Neural crest cell (in vitro differentiated cells): Measurements from ENCODE around the gene MTM1. TPM values are rescaled to one million over a fixed set of nuclear protein-coding genes. Genes with fewer than 3 reads are reported as not detected.

Experiments used
- DNase-seq: peaks from one replicate; pipeline ENCODE4 v3.0.0; 2021; ENCODE audit warnings: low read depth, mixed read lengths, low spot score
- H3K27ac Mint-ChIP-seq: one replicate; pipeline ENCODE4 v1.8.0; 2021; ENCODE audit warnings: mild to moderate bottlenecking, mixed read lengths; ENCODE audit not compliant: unreplicated experiment
- H3K27me3 Mint-ChIP-seq: 2 replicates; pipeline ENCODE4 v1.8.0; 2021; ENCODE audit warnings: low read depth, mild to moderate bottlenecking, mixed read lengths
- H3K36me3 Mint-ChIP-seq: 2 replicates; pipeline ENCODE4 v1.8.0; 2021; ENCODE audit warnings: low read depth, mild to moderate bottlenecking, mixed read lengths
- H3K4me1 Mint-ChIP-seq: 2 replicates; pipeline ENCODE4 v1.8.0; 2021; ENCODE audit warnings: mixed read lengths
- H3K4me3 Mint-ChIP-seq: one replicate; pipeline ENCODE4 v1.8.0; 2021; ENCODE audit warnings: mild to moderate bottlenecking, mixed read lengths
- H3K9me3 Mint-ChIP-seq: 2 replicates; pipeline ENCODE4 v1.8.0; 2021; ENCODE audit warnings: mixed read lengths
- total RNA-seq: library from RNA; stranded (reverse); gene quantifications from 2 replicates; pipeline ENCODE4 v1.2.1, GENCODE V29; 2021
- TF ChIP-seq, protein P1 (sequence below): fragments of 200-600 bp; sonication (generic); conservative IDR thresholded peaks from 2 replicates; pipeline ENCODE4 v1.5.0; 2021; ENCODE audit warnings: antibody characterized with exemption, mild to moderate bottlenecking

MTM1 gene
- total RNA-seq, 1 donor from 2014 or later, result 6.2 TPM

DNA sequence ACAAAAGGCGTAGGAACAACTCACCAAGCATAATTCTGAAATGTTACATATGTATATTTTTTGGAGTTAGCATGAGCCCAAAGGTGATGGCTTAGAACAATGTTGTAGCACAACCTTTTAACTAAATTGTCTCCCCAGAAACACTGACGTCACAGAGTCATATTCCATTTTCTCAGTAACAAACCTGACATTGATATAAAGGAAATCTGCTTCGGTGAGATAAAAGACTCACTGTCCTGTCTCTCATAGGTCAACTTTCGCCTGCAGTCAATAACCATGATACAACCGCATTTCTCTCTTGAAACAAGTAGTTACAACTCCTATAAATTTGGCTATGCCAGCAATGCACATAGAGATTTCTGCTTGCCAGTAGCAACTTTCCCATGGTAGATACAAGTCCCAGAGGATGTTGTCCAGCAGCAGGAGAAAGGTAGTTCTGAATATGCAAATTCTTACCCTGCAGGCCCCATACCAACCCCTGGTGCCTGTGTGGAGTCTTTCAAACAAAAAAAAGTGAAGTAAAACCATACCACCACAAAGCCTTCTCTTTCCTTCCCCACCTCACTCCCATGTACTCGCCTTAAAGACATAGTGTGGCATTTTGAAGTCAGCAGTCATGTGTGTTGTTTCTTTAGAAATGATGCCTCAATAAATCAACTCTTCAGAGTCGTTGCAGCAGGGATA is 47.9 kb downstream of the MTM1 start:
- Mint-ChIP-seq H3K36me3 (peaks cover 12% of the 10 kb centered on the region), H3K9me3 (peaks cover 2% of the 10 kb centered on the region), H3K27me3 (no peaks in the 10 kb centered on the region), H3K4me3 (no peak overlapping the region), H3K4me1 (no peaks in the 10 kb centered on the region), H3K27ac (no peak overlapping the region)
- DNase-seq, result no peak
- TF ChIP-seq, protein P1, sequence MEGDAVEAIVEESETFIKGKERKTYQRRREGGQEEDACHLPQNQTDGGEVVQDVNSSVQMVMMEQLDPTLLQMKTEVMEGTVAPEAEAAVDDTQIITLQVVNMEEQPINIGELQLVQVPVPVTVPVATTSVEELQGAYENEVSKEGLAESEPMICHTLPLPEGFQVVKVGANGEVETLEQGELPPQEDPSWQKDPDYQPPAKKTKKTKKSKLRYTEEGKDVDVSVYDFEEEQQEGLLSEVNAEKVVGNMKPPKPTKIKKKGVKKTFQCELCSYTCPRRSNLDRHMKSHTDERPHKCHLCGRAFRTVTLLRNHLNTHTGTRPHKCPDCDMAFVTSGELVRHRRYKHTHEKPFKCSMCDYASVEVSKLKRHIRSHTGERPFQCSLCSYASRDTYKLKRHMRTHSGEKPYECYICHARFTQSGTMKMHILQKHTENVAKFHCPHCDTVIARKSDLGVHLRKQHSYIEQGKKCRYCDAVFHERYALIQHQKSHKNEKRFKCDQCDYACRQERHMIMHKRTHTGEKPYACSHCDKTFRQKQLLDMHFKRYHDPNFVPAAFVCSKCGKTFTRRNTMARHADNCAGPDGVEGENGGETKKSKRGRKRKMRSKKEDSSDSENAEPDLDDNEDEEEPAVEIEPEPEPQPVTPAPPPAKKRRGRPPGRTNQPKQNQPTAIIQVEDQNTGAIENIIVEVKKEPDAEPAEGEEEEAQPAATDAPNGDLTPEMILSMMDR, result no peak

DNA sequence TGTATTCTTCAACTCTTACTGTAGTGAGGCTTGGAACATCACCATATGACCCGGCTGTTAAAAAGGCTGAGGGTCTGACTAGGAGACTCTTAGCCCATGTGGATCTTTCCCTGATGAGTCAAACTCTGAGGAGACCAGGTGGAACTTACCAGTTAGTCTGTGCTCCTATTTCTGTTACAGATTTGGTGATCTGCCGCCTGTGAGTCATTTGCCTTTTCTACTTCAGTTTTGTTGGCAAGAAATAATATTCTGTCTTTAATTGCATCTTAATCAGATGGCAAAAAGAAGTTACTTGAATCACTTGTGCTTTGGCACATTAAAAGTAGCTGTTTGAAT is 48.4 kb downstream of the MTM1 start:
- no peaks in the 10 kb centered on the region for H3K4me1 Mint-ChIP-seq
- H3K36me3 Mint-ChIP-seq, result peaks cover 16% of the 10 kb centered on the region
- no peak overlapping the region for H3K27ac Mint-ChIP-seq
- DNase-seq, result no peak
- TF ChIP-seq, protein P1, result no peak
- H3K9me3 Mint-ChIP-seq, result peaks cover 5% of the 10 kb centered on the region
- H3K27me3 Mint-ChIP-seq, result no peaks in the 10 kb centered on the region
- no peak overlapping the region for H3K4me3 Mint-ChIP-seq

DNA sequence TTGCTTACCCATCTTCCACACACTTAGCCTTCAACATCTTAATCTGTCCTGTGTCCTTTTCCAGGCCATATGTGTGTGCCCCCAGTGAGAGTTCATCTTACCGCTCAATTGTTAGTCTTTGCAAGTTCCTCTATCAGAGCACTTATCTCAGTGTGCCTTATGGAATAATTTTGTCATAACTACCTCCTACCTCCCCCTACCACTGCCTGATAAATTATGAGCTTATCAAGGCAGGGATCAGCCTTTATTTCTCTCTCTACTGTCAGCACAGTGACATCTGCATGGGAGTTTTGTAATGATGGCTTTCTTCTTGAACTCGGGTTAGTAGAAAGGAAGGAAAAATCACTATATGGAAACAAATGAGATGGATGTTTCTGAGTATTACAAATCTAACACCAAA is 53.2 kb downstream of the MTM1 start:
- no peak overlapping the region for H3K27ac Mint-ChIP-seq
- DNase-seq, result no peak
- peaks cover 10% of the 10 kb centered on the region for H3K36me3 Mint-ChIP-seq
- H3K4me3 Mint-ChIP-seq, result no peak overlapping the region
- TF ChIP-seq, protein P1, result no peak
- peaks cover 5% of the 10 kb centered on the region for H3K9me3 Mint-ChIP-seq
- H3K27me3 Mint-ChIP-seq, result no peaks in the 10 kb centered on the region
- no peaks in the 10 kb centered on the region for H3K4me1 Mint-ChIP-seq

DNA sequence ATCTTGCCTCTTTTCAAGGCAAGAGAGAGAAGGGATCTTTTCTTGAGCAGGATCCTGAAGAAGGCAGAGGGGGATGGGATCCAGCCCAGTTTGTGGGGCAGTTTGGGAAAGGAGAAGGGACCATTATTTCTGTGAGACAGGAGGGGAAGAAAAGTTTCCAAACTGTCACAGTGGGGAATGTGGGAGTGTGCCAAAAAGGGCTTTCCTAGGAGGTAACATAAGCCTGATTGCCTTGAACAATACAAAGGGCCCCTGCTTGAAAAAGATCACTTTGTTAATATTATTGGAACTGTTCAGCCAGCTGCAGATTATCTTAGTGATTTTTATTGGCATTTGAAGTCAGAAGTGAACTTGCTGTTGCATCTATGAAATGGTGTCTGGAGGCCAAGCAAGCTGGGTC is 55.2 kb downstream of the MTM1 start:
- Mint-ChIP-seq H3K27ac (no peak overlapping the region), H3K27me3 (no peaks in the 10 kb centered on the region), H3K9me3 (peaks cover 5% of the 10 kb centered on the region), H3K4me1 (no peaks in the 10 kb centered on the region), H3K4me3 (no peak overlapping the region), H3K36me3 (peaks cover 12% of the 10 kb centered on the region)
- TF ChIP-seq, protein P1, result no peak
- DNase-seq, result no peak

DNA sequence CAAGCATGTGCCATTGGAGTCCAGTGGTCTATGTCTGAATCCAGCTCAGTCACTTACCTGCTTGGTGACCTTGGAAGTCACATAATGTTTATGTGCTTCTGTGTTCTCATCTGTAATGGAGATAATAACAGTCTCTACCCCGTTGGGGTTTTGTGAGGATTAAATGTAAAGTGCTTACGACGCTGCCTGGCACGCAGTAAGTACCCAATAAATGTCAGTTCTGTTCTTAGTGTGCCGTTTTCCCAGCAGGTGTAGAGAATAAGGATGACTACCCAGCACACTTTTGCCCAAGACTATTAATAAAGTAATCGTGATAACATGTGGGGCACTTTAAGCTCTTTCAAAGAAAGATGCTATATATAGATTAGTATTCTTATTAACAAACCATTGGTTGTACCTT is 56.7 kb downstream of the MTM1 start:
- Mint-ChIP-seq H3K4me3 (no peak overlapping the region), H3K4me1 (no peaks in the 10 kb centered on the region), H3K27ac (no peak overlapping the region), H3K27me3 (no peaks in the 10 kb centered on the region), H3K36me3 (peaks cover 18% of the 10 kb centered on the region), H3K9me3 (peaks cover 5% of the 10 kb centered on the region)
- no peak for DNase-seq
- TF ChIP-seq, protein P1, result no peak

DNA sequence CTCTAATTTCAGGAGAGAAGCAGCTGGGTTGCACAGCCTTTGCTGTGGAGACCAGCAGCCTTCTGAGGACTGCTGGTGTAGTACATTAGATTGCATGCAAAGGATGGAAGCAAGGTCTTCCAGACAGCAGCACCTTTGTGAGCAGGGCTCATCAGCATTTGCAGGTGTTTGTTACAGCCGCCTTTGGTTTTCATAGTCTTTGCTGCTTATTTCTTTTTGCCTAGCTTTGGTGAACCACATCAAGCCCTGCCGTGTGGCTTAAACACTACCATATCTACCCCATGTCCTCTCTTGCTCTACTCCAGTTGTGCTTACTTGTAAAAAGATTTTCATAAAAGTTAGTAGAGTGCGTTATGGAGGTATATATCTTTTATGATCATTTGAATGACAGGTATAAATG is 57.5 kb downstream of the MTM1 start:
- TF ChIP-seq, protein P1, result no peak
- Mint-ChIP-seq H3K4me3 (no peak overlapping the region), H3K9me3 (peaks cover 5% of the 10 kb centered on the region), H3K27me3 (no peaks in the 10 kb centered on the region), H3K36me3 (peaks cover 22% of the 10 kb centered on the region), H3K4me1 (no peaks in the 10 kb centered on the region), H3K27ac (no peak overlapping the region)
- DNase-seq, result no peak
